ENCODE measurements around the gene CHSY1.

Gene CHSY1

GRCh38 chr15:101209285-101209845 lies 42.5 kb downstream of the CHSY1 start:
- no peak for DNase-seq (ENCODE audit: low spot score)

GRCh38 chr15:101207867-101208288 lies 44.0 kb downstream of the CHSY1 start:
- peak; percentile 59 for DNase-seq (ENCODE audit: low spot score)

- peak; percentile 39 for DNase-seq (ENCODE audit: low spot score)
Measured at GRCh38 chr15:101206176-101206591, 45.7 kb downstream of the CHSY1 start.

GRCh38 chr15:101204739-101205535 lies 46.9 kb downstream of the CHSY1 start:
- peak; percentile 29 for DNase-seq (ENCODE audit: low spot score)

GRCh38 chr15:101203607-101204189 lies 48.1 kb downstream of the CHSY1 start:
- no peak for DNase-seq (ENCODE audit: low spot score)

- no peak for DNase-seq (ENCODE audit: low spot score)
Measured at GRCh38 chr15:101203029-101203573, 48.7 kb downstream of the CHSY1 start.

GRCh38 chr15:101201411-101202174 lies 50.3 kb downstream of the CHSY1 start:
- peak; percentile 92 for DNase-seq (ENCODE audit: low spot score)

GRCh38 chr15:101200181-101200580 lies 51.7 kb downstream of the CHSY1 start:
- DNase-seq (ENCODE audit: low spot score): no peak

- no peak for DNase-seq (ENCODE audit: low spot score)
Measured at GRCh38 chr15:101198800-101199199, 53.0 kb downstream of the CHSY1 start.

GRCh38 chr15:101198031-101198575 lies 53.7 kb downstream of the CHSY1 start:
- DNase-seq (ENCODE audit: low spot score): no peak

- DNase-seq (ENCODE audit: low spot score): no peak
Measured at GRCh38 chr15:101194546-101195125, 57.2 kb downstream of the CHSY1 start.

GRCh38 chr15:101193806-101194545 lies 57.9 kb downstream of the CHSY1 start:
- no peak for DNase-seq (ENCODE audit: low spot score)

- peak; percentile 74 for DNase-seq (ENCODE audit: low spot score)
Measured at GRCh38 chr15:101193120-101193644, 58.7 kb downstream of the CHSY1 start.

- DNase-seq (ENCODE audit: low spot score): no peak
Measured at GRCh38 chr15:101192081-101192480, 59.8 kb downstream of the CHSY1 start.

GRCh38 chr15:101191242-101191641 lies 60.6 kb downstream of the CHSY1 start:
- no peak for DNase-seq (ENCODE audit: low spot score)

GRCh38 chr15:101190092-101190595 lies 61.7 kb downstream of the CHSY1 start:
- no peak for DNase-seq (ENCODE audit: low spot score)

- no peak for DNase-seq (ENCODE audit: low spot score)
Measured at GRCh38 chr15:101189409-101190091, 62.3 kb downstream of the CHSY1 start.

GRCh38 chr15:101188637-101189408 lies 63.0 kb downstream of the CHSY1 start:
- peak; percentile 44 for DNase-seq (ENCODE audit: low spot score)

Data from AG20443 (cell line).